KMS-11 (cell line): ENCODE data around the gene SLC17A7.

Experiments
- H2AFZ ChIP-seq: fragments of 200-600 bp; sonication (generic); 2 replicates; pipeline ENCODE4 v1.6.1; 2016; ENCODE audit warnings: antibody characterized with exemption, mixed run types, low read depth
- H3K27ac ChIP-seq: fragments of 200-600 bp; sonication (generic); 2 replicates; pipeline ENCODE4 v1.6.1; 2016; ENCODE audit warnings: mild to moderate bottlenecking, mixed run types
- H3K27me3 ChIP-seq: fragments of 200-600 bp; sonication (generic); 2 replicates; pipeline ENCODE4 v1.6.1; 2017; ENCODE audit warnings: mild to moderate bottlenecking, low read depth, mixed run types, moderate library complexity; ENCODE audit not compliant: insufficient read depth
- H3K36me3 ChIP-seq: fragments of 200-600 bp; sonication (generic); 2 replicates; pipeline ENCODE4 v1.6.1; 2017; ENCODE audit warnings: mild to moderate bottlenecking, mixed run types; ENCODE audit not compliant: insufficient read depth
- H3K4me1 ChIP-seq: fragments of 200-600 bp; sonication (generic); 2 replicates; pipeline ENCODE4 v1.6.1; 2016; ENCODE audit warnings: mild to moderate bottlenecking, low read depth, mixed run types; ENCODE audit not compliant: poor library complexity, severe bottlenecking
- H3K4me2 ChIP-seq: fragments of 200-600 bp; sonication (generic); 2 replicates; pipeline ENCODE4 v1.7.0; 2016; ENCODE audit warnings: mild to moderate bottlenecking, mixed run types
- H3K4me3 ChIP-seq: fragments of 200-600 bp; sonication (generic); IDR thresholded peaks from 2 replicates; pipeline ENCODE4 v1.6.1; 2017; ENCODE audit warnings: low read depth, low read length, mixed read lengths; ENCODE audit not compliant: insufficient read depth
- H3K79me2 ChIP-seq: fragments of 200-600 bp; sonication (generic); 2 replicates; pipeline ENCODE4 v1.6.1; 2016; ENCODE audit warnings: low read depth, mixed run types; ENCODE audit not compliant: insufficient read depth
- H3K9ac ChIP-seq: fragments of 200-600 bp; sonication (generic); 2 replicates; pipeline ENCODE4 v1.6.1; 2016; ENCODE audit warnings: mild to moderate bottlenecking, mixed run types
- H4K20me1 ChIP-seq: fragments of 200-600 bp; sonication (generic); 2 replicates; pipeline ENCODE4 v1.6.1; 2016; ENCODE audit warnings: mild to moderate bottlenecking, mixed run types; ENCODE audit not compliant: insufficient read depth
- CTCF ChIP-seq: fragments of 200-600 bp; sonication (generic); conservative IDR thresholded peaks from 2 replicates; pipeline ENCODE4 v1.6.1; 2017; ENCODE audit warnings: low read depth, mild to moderate bottlenecking, antibody characterized with exemption, low read length, moderate library complexity, mixed read lengths

Gene SLC17A7

GRCh38 chr19:49435670-49436069 is 5.7 kb downstream of the SLC17A7 start:
- no peak overlapping the region for H3K9ac ChIP-seq

DNA sequence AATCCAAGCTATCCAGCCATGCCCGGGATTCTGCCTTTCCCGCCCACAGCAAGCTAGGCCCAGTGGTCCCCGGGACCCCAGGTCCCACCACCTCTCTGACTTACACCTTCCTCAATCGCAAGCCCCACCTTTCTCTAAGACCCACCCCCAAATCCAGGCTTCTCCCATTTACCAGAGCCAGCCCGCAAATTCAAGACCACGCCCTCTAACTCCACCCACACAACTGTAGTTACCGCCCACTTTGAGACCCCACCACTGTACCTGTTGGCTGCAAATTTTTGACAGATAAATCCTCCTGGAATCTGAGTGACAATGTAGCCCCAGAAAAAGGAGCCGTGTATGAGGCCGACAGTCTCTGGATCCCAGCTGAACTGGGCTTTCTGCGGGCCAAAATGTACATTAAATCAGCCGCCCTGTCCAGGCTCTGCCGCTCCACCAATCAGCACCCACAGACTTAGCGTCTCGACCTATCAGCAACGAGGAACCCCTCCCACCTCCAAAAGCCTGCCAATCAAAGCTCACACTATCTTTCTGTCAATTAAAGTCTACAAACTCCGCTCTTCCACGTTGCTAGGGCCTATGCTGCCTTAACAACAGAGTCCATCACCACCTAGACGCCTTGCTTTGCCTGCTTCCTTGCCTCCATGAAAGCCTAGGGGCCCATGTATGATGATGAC is 6.3 kb downstream of the SLC17A7 start:
- Histone ChIP-seq H3K9ac (no peak overlapping the region), H3K79me2 (no peaks in the 10 kb centered on the region), H3K27me3 (peaks cover 91% of the 10 kb centered on the region), H3K36me3 (no peaks in the 10 kb centered on the region), H2AFZ (no peak overlapping the region), H3K4me3 (no peak overlapping the region), H3K4me2 (no peak overlapping the region), H3K4me1 (peaks cover 3% of the 10 kb centered on the region), H3K27ac (no peak overlapping the region), H4K20me1 (no peaks in the 10 kb centered on the region)
- no peak for TF ChIP-seq CTCF

More at GRCh38 chr19:49435670-49436069, 5.7 kb downstream of the SLC17A7 start:
- Histone ChIP-seq H3K79me2 (no peaks in the 10 kb centered on the region), H3K27me3 (peaks cover 91% of the 10 kb centered on the region), H4K20me1 (no peaks in the 10 kb centered on the region), H3K4me1 (no peaks in the 10 kb centered on the region), H3K4me3 (no peak overlapping the region), H3K36me3 (no peaks in the 10 kb centered on the region), H3K4me2 (no peak overlapping the region), H3K27ac (no peak overlapping the region), H2AFZ (no peak overlapping the region)
- no peak for TF ChIP-seq CTCF

- H3K27me3 ChIP-seq, result peaks cover 91% of the 10 kb centered on the region
- H3K4me2 ChIP-seq, result no peak overlapping the region
Observed at GRCh38 chr19:49433240-49433901, 8.0 kb downstream of the SLC17A7 start.

More at GRCh38 chr19:49433240-49433901, 8.0 kb downstream of the SLC17A7 start:
- no peak for TF ChIP-seq CTCF
- no peaks in the 10 kb centered on the region for H3K36me3 ChIP-seq
- H4K20me1 ChIP-seq, result no peaks in the 10 kb centered on the region
- no peak overlapping the region for H2AFZ ChIP-seq
- no peak overlapping the region for H3K4me3 ChIP-seq
- no peak overlapping the region for H3K27ac ChIP-seq
- no peak overlapping the region for H3K9ac ChIP-seq
- peaks cover 6% of the 10 kb centered on the region for H3K4me1 ChIP-seq
- no peaks in the 10 kb centered on the region for H3K79me2 ChIP-seq
